K562 (cell line): Measurements from ENCODE around the gene EIPR1. TPM values are rescaled to one million over a fixed set of nuclear protein-coding genes. Genes with fewer than 3 reads are reported as not detected.

Experiments
- ATAC-seq: fragments of 200-7000 bp; cut with Tn5 transposase; 3 replicates; pipeline ENCODE4 v1.9.1; 2020; ENCODE audit warnings: moderate library complexity
- BruUV-seq: library from RNA; stranded (reverse); fragments of 400-500 nt; replicated peaks from 2 replicates; lab custom pipeline; 2021; lab: Mats Ljungman, UMichigan
- CTCF ChIA-PET: fragments of 300-600 bp; formaldehyde crosslinking; extraction: SDS; loops from one replicate; lab custom pipeline; 2021; ENCODE audit warnings: low intra/inter-chr PET ratio; lab: Yijun Ruan, JAX
- POLR2A ChIA-PET: fragments of 300-600, 350-650 bp; sonication (Branson Sonifier 250); formaldehyde crosslinking; extraction: SDS; loops from one replicate; lab custom pipeline; 2021; ENCODE audit warnings: antibody characterized with exemption, inconsistent platforms; lab: Yijun Ruan, JAX
- DNase-seq, 4 experiments: peaks; one replicate each; pipeline versions ENCODE4 v3.0.0 to v3.0.0-alpha.2; 2011 to 2018; ENCODE audit warnings: low spot score in 3 of 4, mixed read lengths in 3 of 4; ENCODE audit errors: extremely low read depth in 1 of 4
- FAIRE-seq: peaks from 2 replicates; lab custom pipeline; 2011; peaks lifted over from hg19 to GRCh38; lab: Jason Lieb, UNC
- H2AFZ ChIP-seq: 2 replicates; pipeline ENCODE4 v1.6.0; 2011; ENCODE audit warnings: low read depth, low read length, control low read depth, inconsistent platforms
- H3K27ac ChIP-seq: fragments of 200-600 bp; 3 replicates; pipeline ENCODE4 v1.8.0; 2011; ENCODE audit warnings: low read depth, mild to moderate bottlenecking, control low read depth, inconsistent platforms, low read length, moderate library complexity, mixed read lengths; ENCODE audit errors: extremely low read depth
- H3K27me3 ChIP-seq, 2 experiments: fragments of 300-600 bp in 1 of 2; 2 replicates in 1 of 2; 3 replicates in 1 of 2; pipeline versions ENCODE4 v1.6.0 to v1.8.0; 2011; ENCODE audit warnings: inconsistent platforms in 2 of 2, low read length in 2 of 2, mild to moderate bottlenecking in 1 of 2, mixed read lengths in 1 of 2, moderate library complexity in 1 of 2; ENCODE audit not compliant: control insufficient read depth in 2 of 2, insufficient read depth in 2 of 2
- H3K36me3 ChIP-seq: fragments of 300-600 bp; 3 replicates; pipeline ENCODE4 v1.8.0; 2011; ENCODE audit warnings: mild to moderate bottlenecking, low read length, inconsistent platforms; ENCODE audit not compliant: control insufficient read depth, insufficient read depth
- H3K4me1 ChIP-seq, 2 experiments: fragments of 200-600 bp in 1 of 2; replicated peaks in 1 of 2; 2 replicates in 1 of 2; 3 replicates in 1 of 2; pipeline versions ENCODE4 v1.5.1 to v1.8.0; 2011; ENCODE audit warnings: inconsistent platforms in 2 of 2, low read length in 2 of 2, mild to moderate bottlenecking in 1 of 2, mixed read lengths in 1 of 2, moderate library complexity in 1 of 2; ENCODE audit not compliant: control insufficient read depth in 2 of 2, insufficient read depth in 2 of 2
- H3K4me2 ChIP-seq: 2 replicates; pipeline ENCODE4 v1.6.1; 2011; ENCODE audit warnings: low read length, control low read depth, inconsistent platforms, mixed read lengths; ENCODE audit not compliant: insufficient read depth
- H3K4me3 ChIP-seq: fragments of 200-600 bp; sonication (generic), shearing (Covaris generic); 2 replicates; pipeline ENCODE4 v1.5.1; 2016; ENCODE audit warnings: control low read depth, inconsistent platforms
- H3K79me2 ChIP-seq: fragments of 200-600 bp; 3 replicates; pipeline ENCODE4 v1.8.0; 2011; ENCODE audit warnings: low read length, inconsistent platforms; ENCODE audit not compliant: control insufficient read depth, insufficient read depth
- H3K9ac ChIP-seq, 2 experiments: 2 replicates each; pipeline versions ENCODE4 v1.6.0 to v1.6.1; 2011; ENCODE audit warnings: low read depth in 2 of 2, low read length in 2 of 2, control low read depth in 1 of 2, inconsistent platforms in 1 of 2, mild to moderate bottlenecking in 1 of 2, mixed read lengths in 1 of 2; ENCODE audit not compliant: insufficient read depth in 1 of 2
- H3K9me1 ChIP-seq: one replicate; pipeline ENCODE4 v1.6.0; 2011; ENCODE audit warnings: inconsistent platforms, mild to moderate bottlenecking, low read length, moderate library complexity; ENCODE audit not compliant: control insufficient read depth, insufficient read depth
- H3K9me3 ChIP-seq: replicated peaks from 2 replicates; pipeline ENCODE4 v1.5.1; 2011; ENCODE audit warnings: low read depth, low read length, inconsistent platforms; ENCODE audit not compliant: control insufficient read depth, insufficient read depth
- H4K20me1 ChIP-seq: replicated peaks from 2 replicates; pipeline ENCODE4 v1.6.1; 2011; ENCODE audit warnings: low read length, inconsistent platforms, mixed read lengths; ENCODE audit not compliant: control insufficient read depth, insufficient read depth
- ARHGAP35 ChIP-seq: fragments of 450-650 bp; IDR thresholded peaks from 2 replicates; pipeline ENCODE4 v1.6.1; 2018; ENCODE audit not compliant: partially characterized antibody
- DDX20 ChIP-seq: fragments of 450-650 bp; IDR thresholded peaks from 2 replicates; pipeline ENCODE4 v1.6.1; 2016; ENCODE audit warnings: missing genetic modification characterization, low read depth, mild to moderate bottlenecking, missing compliant biosample characterization, moderate library complexity
- DNMT1 ChIP-seq: fragments of 450-650 bp; IDR thresholded peaks from 2 replicates; pipeline ENCODE4 v1.6.1; 2016; ENCODE audit warnings: antibody characterized with exemption, mild to moderate bottlenecking
- HOXB6 ChIP-seq: fragments of 250-450 bp; sonication (Bioruptor Pico); IDR thresholded peaks from 2 replicates; pipeline ENCODE4 v1.5.1; 2022; ENCODE audit warnings: mild to moderate bottlenecking, borderline replicate concordance
- KDM2B ChIP-seq: fragments of 250-450 bp; sonication (Bioruptor Pico); IDR thresholded peaks from 2 replicates; pipeline ENCODE4 v1.8.0; 2021; ENCODE audit warnings: mild to moderate bottlenecking, moderate library complexity
- L3MBTL2 ChIP-seq: fragments of 450-650 bp; IDR thresholded peaks from 2 replicates; pipeline ENCODE4 v1.6.1; 2016; ENCODE audit warnings: mild to moderate bottlenecking, moderate library complexity
- MEF2D ChIP-seq: conservative IDR thresholded peaks from 2 replicates; pipeline ENCODE4 v1.6.1; 2016; ENCODE audit warnings: low read depth, missing genetic modification characterization, missing compliant biosample characterization
- NFIC ChIP-seq: fragments of 450-650 bp; IDR thresholded peaks from 2 replicates; pipeline ENCODE4 v1.6.1; 2017; ENCODE audit warnings: mild to moderate bottlenecking, inconsistent platforms
- NRF1 ChIP-seq, 2 experiments: fragments of 450-650 bp; IDR thresholded peaks in 1 of 2; conservative IDR thresholded peaks in 1 of 2; 2 replicates each; pipeline ENCODE4 v1.6.1; 2014; ENCODE audit warnings: mild to moderate bottlenecking in 2 of 2
- RAD51 ChIP-seq: fragments of 450-650 bp; IDR thresholded peaks from 2 replicates; pipeline ENCODE4 v1.7.1; 2016; ENCODE audit warnings: low read depth, mild to moderate bottlenecking, borderline replicate concordance
- TAF9B ChIP-seq: fragments of 450-650 bp; IDR thresholded peaks from 2 replicates; pipeline ENCODE4 v1.6.1; 2018; ENCODE audit warnings: mild to moderate bottlenecking; ENCODE audit not compliant: partially characterized antibody
- ZNF217 ChIP-seq: sonication (generic); formaldehyde crosslinking; IDR thresholded peaks from 2 replicates; pipeline ENCODE4 v1.8.0; 2022; ENCODE audit warnings: mild to moderate bottlenecking, missing genetic modification reagents
- ZNF507 ChIP-seq: conservative IDR thresholded peaks from 2 replicates; pipeline ENCODE4 v1.6.1; 2017; ENCODE audit warnings: missing genetic modification characterization, missing compliant biosample characterization
- ZNF583 ChIP-seq: fragments of 250-450 bp; sonication (Bioruptor Pico); IDR thresholded peaks from 2 replicates; pipeline ENCODE4 v1.4.0; 2020
- ZNF707 ChIP-seq: fragments of 250-450 bp; sonication (Bioruptor Pico); conservative IDR thresholded peaks from 2 replicates; pipeline ENCODE4 v1.8.0; 2022; ENCODE audit warnings: inconsistent platforms, mild to moderate bottlenecking, moderate library complexity
- ZSCAN32 ChIP-seq: fragments of 450-650 bp; formaldehyde crosslinking; IDR thresholded peaks from 2 replicates; pipeline ENCODE4 v1.4.0; 2020; ENCODE audit warnings: mild to moderate bottlenecking, moderate library complexity
- WGBS: fragments of 100-300 bp; shearing (Covaris generic); methylation state at CpG from one replicate; pipeline ENCODE4 v1.1.6; 2016; ENCODE audit warnings: low coverage, mixed read lengths; ENCODE audit not compliant: insufficient coverage; ENCODE audit errors: missing lambda C conversion rate; 5-methylcytosine and 5-hydroxymethylcytosine counted together
- in situ Hi-C: fragments of 300-500 bp; cut with MboI; formaldehyde crosslinking; loops from 4 replicates; pipeline ENCODE4 v1.15.0; 2018; ENCODE audit warnings: inconsistent platforms, mixed read lengths
- intact Hi-C: fragments of 100-400 bp; cut with micrococcal nuclease; formaldehyde crosslinking; loops from 2 replicates; pipeline ENCODE4 v1.14.2; 2022
- polyA plus RNA-seq, 8 experiments: library from polyadenylated mRNA; depleted of rRNA in 4 of 8; stranded (reverse) in 5 of 8; unstranded in 3 of 8; fragments of >200 nt; fragmentation: Nextera tagmentation in 2 of 8; fragmentation: Illumina TruSeq in 1 of 8; extraction: Ambion mirVana in 2 of 8; extraction: Trizol in 1 of 8; gene quantifications; 2 replicates each; pipeline versions ENCODE4 v1.2.1 to v1.2.3, GENCODE V29; 2011 to 2014; ENCODE audit warnings: inconsistent platforms in 1 of 8, missing spikeins in 1 of 8
- total RNA-seq, 7 experiments: library from RNA; depleted of rRNA in 6 of 7; stranded (reverse); fragments of >200 nt in 6 of 7; fragmentation: Illumina TruSeq in 2 of 7; extraction: Trizol in 2 of 7; gene quantifications; 2 replicates each; pipeline versions ENCODE4 v1.2.1 to v1.2.3, GENCODE V29; 2011 to 2021; ENCODE audit warnings: low replicate concordance in 1 of 7
- TF ChIP-seq, protein P1 (sequence below): fragments of 200-400 bp; formaldehyde crosslinking; IDR thresholded peaks from 2 replicates; pipeline ENCODE4 v1.6.1; 2017; ENCODE audit warnings: mild to moderate bottlenecking, low read depth, low read length, moderate library complexity
- TF ChIP-seq, protein P2 (sequence below): fragments of 450-650 bp; IDR thresholded peaks from 2 replicates; pipeline ENCODE4 v1.6.1; 2016; ENCODE audit warnings: mild to moderate bottlenecking
- TF ChIP-seq, protein P3 (sequence below): fragments of 450-650 bp; formaldehyde crosslinking; conservative IDR thresholded peaks from 2 replicates; pipeline ENCODE4 v1.4.0; 2022; ENCODE audit warnings: mild to moderate bottlenecking, missing genetic modification characterization

Gene EIPR1
- total and polyA plus RNA-seq, 9 of the 15 experiments (the other 6 are each of a cell fraction or from before 2014, with no cell fraction given), result 19.9 to 54.4 (median 35.9) TPM

- CTCF ChIA-PET, result no interaction called here
- WGBS, result 84% methylated on average over 8 of the region's 8 CpGs
- in situ Hi-C loops (no loop called here), intact Hi-C loops (no loop called here)
- no peak for DNase-seq
- no peak overlapping the region for H2AFZ ChIP-seq
- no peaks in the 10 kb centered on the region for H3K9me1 ChIP-seq
- no peak for FAIRE-seq
- POLR2A ChIA-PET, result interaction anchor here (0.6 kb wide), 1 partner anchor 34 kb away, joined by 3 read pairs; no protein-coding TSS in a partner anchor
- no peaks in the 10 kb centered on the region for H3K79me2 ChIP-seq
- no peak overlapping the region for H3K27ac ChIP-seq
- H3K4me2 ChIP-seq, result no peak overlapping the region
- no peaks in the 10 kb centered on the region for H3K9me3 ChIP-seq
- H4K20me1 ChIP-seq, result no peaks in the 10 kb centered on the region; the same call in 1 of the 2 replicates
- no peaks in the 10 kb centered on the region for H3K27me3 ChIP-seq
- peaks cover 4% of the 10 kb centered on the region; the same call in 1 of the 3 replicates for H3K36me3 ChIP-seq
- H3K4me3 ChIP-seq, result no peak overlapping the region
- BruUV-seq, result no TSS peak
- ATAC-seq, result no peak
- H3K9ac ChIP-seq, result no peak overlapping the region
- no peaks in the 10 kb centered on the region for H3K4me1 ChIP-seq
- TF ChIP-seq HOXB6 (CRISPR knock-in tag), result no peak
- no peak for TF ChIP-seq L3MBTL2
- TF ChIP-seq ZNF583 (CRISPR knock-in tag), result no peak
- no peak for TF ChIP-seq ZNF707 (CRISPR knock-in tag)
- TF ChIP-seq TAF9B, result no peak
- TF ChIP-seq MEF2D (tag), result no peak
- TF ChIP-seq, protein P1, sequence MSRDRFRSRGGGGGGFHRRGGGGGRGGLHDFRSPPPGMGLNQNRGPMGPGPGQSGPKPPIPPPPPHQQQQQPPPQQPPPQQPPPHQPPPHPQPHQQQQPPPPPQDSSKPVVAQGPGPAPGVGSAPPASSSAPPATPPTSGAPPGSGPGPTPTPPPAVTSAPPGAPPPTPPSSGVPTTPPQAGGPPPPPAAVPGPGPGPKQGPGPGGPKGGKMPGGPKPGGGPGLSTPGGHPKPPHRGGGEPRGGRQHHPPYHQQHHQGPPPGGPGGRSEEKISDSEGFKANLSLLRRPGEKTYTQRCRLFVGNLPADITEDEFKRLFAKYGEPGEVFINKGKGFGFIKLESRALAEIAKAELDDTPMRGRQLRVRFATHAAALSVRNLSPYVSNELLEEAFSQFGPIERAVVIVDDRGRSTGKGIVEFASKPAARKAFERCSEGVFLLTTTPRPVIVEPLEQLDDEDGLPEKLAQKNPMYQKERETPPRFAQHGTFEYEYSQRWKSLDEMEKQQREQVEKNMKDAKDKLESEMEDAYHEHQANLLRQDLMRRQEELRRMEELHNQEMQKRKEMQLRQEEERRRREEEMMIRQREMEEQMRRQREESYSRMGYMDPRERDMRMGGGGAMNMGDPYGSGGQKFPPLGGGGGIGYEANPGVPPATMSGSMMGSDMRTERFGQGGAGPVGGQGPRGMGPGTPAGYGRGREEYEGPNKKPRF, result no peak
- TF ChIP-seq ZNF217 (CRISPR knock-in tag), result no peak
- TF ChIP-seq ZNF507 (tag), result no peak
- no peak for TF ChIP-seq ZSCAN32
- TF ChIP-seq RAD51, result no peak
- no peak for TF ChIP-seq DNMT1
- TF ChIP-seq, protein P2, sequence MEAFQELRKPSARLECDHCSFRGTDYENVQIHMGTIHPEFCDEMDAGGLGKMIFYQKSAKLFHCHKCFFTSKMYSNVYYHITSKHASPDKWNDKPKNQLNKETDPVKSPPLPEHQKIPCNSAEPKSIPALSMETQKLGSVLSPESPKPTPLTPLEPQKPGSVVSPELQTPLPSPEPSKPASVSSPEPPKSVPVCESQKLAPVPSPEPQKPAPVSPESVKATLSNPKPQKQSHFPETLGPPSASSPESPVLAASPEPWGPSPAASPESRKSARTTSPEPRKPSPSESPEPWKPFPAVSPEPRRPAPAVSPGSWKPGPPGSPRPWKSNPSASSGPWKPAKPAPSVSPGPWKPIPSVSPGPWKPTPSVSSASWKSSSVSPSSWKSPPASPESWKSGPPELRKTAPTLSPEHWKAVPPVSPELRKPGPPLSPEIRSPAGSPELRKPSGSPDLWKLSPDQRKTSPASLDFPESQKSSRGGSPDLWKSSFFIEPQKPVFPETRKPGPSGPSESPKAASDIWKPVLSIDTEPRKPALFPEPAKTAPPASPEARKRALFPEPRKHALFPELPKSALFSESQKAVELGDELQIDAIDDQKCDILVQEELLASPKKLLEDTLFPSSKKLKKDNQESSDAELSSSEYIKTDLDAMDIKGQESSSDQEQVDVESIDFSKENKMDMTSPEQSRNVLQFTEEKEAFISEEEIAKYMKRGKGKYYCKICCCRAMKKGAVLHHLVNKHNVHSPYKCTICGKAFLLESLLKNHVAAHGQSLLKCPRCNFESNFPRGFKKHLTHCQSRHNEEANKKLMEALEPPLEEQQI, result no peak
- TF ChIP-seq NFIC, result no peak
- no peak for TF ChIP-seq NRF1 (conservative IDR thresholded peaks at IDR 0.05 in 1 of 2, IDR thresholded peaks at IDR 0.05 in 1 of 2)
- TF ChIP-seq, protein P3, sequence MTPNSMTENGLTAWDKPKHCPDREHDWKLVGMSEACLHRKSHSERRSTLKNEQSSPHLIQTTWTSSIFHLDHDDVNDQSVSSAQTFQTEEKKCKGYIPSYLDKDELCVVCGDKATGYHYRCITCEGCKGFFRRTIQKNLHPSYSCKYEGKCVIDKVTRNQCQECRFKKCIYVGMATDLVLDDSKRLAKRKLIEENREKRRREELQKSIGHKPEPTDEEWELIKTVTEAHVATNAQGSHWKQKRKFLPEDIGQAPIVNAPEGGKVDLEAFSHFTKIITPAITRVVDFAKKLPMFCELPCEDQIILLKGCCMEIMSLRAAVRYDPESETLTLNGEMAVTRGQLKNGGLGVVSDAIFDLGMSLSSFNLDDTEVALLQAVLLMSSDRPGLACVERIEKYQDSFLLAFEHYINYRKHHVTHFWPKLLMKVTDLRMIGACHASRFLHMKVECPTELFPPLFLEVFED (CRISPR knock-in tag), result no peak
- TF ChIP-seq DDX20 (tag), result no peak
- TF ChIP-seq KDM2B (CRISPR knock-in tag), result no peak
- no peak for TF ChIP-seq ARHGAP35
Observed at GRCh38 chr2:3261511-3261910, 116.1 kb downstream of the EIPR1 start.
